Ureter (tissue), 1 donor: ENCODE results near the gene OR9G1. TPM values are rescaled to one million over a fixed set of nuclear protein-coding genes. Genes with fewer than 3 reads are reported as not detected.
"Not testable (repeated sequence)": the region's sequence is repeated elsewhere in the genome, so short reads cannot be mapped to it uniquely, and the experiment has no call there.

Source experiments
- DNase-seq: peaks from one replicate; pipeline ENCODE4 v3.0.0-alpha.2; 2020; ENCODE audit warnings: low spot score
- total RNA-seq: library from RNA; stranded (reverse); gene quantifications from one replicate; pipeline ENCODE4 v1.2.4, GENCODE V29; 2023
- donor health status: DM: yes; HTN: yes; CAD: no.

OR9G1 gene
- not detected for total RNA-seq

- DNase-seq: no peak
Measured at GRCh38 chr11:56698795-56699194, at the start of gene OR9G1. OR9G1 (plus strand) TSS chr11:56699095; CDS start chr11:56700388, 1,293 bp downstream.

GRCh38 chr11:56659755-56660154, 39.1 kb upstream of the OR9G1 start:
- DNase-seq: no peak

DNA sequence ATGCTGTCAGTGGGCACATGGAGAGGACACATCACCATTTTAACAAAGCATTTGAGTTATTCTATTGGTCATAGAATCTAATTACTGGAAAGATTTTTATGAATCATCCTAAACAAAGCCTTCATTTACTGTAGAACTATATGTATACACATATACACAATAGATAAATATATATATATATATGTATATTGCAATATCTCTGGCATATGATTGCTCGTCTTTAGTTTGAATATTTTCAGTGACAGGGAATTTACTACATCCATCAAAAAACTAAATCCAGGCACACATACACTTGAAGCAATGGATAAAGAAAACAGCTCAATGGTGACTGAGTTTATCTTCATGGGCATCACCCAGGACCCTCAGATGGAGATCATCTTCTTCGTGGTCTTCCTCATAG, 35.5 kb upstream of the OR9G1 start, which contains the start of gene OR5AR1:
Gene OR5AR1 (plus strand): TSS at position 301 of the 400 bp plus-strand sequence. CDS start 0 bp downstream, at position 301.
- no peak for DNase-seq

GRCh38 chr11:56670984-56671383, 27.9 kb upstream of the OR9G1 start:
- no peak for DNase-seq

DNA sequence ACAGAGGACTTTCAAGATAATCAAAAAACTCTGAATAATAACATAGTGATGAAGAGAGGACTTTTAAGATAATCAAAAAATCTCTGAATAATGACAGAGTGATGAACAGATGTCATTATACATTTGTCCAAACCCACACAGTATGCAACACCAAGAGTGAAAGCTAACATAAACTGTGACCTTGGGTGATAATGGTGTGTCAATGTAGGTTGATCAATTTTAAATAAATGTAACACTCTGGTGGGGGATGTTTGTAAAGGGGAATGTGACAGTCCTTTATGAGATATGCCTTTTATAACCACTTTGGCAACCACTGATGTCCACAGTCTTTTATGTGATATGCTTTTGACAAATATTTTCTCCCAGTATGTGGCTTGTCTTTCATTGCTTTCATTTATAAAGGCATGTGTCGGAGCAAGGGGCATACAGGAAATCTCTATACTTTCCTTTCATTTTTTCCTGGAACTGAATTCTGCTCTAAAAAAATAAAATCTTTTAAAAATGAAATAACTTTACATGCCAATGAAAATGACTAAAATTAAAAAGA, 10.3 kb upstream of the OR9G1 start:
- DNase-seq: no peak

- DNase-seq: not testable (repeated sequence)
Measured at GRCh38 chr11:56691179-56691578, 7.7 kb upstream of the OR9G1 start.

DNA sequence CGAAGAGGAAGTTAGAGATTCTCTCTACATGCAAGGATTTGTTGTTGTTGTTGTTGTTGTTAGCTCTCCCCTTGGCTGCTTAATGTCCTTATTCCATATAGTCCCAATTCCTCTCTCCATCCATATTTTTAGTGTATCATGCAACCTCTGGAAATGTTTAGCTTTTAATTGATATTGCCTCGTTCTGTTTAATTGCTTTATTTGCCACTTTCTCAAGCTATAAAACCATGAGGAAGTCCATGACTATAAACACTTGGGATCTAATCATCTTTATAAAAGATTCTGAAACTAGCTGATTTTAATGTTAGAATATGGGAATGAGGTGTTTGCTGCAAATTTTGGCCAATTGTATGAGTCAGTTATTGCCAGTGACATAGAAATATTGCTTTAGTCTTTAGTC, 5.5 kb upstream of the OR9G1 start:
- no peak for DNase-seq

DNA sequence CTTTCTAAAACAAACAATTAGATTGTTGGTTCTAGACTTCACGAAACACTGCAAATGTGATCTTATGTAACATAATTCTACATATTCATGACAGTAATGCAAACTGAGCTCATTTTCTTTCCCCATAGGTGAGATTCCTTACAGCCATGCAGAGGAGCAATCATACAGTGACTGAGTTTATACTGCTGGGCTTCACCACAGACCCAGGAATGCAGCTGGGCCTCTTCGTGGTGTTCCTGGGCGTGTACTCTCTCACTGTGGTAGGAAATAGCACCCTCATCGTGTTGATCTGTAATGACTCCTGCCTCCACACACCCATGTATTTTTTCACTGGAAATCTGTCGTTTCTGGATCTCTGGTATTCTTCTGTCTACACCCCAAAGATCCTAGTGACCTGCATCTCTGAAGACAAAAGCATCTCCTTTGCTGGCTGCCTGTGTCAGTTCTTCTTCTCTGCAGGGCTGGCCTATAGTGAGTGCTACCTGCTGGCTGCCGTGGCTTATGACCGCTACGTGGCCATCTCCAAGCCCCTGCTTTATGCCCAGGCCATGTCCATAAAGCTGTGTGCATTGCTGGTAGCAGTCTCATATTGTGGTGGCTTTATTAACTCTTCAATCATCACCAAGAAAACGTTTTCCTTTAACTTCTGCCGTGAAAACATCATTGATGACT, 1.5 kb downstream of the OR9G1 start:
- no peak for DNase-seq

- no peak for DNase-seq
Measured at GRCh38 chr11:56700914-56701485, 2.1 kb downstream of the OR9G1 start.

- no peak for DNase-seq
Measured at GRCh38 chr11:56705784-56706396, 7.0 kb downstream of the OR9G1 start.

DNA sequence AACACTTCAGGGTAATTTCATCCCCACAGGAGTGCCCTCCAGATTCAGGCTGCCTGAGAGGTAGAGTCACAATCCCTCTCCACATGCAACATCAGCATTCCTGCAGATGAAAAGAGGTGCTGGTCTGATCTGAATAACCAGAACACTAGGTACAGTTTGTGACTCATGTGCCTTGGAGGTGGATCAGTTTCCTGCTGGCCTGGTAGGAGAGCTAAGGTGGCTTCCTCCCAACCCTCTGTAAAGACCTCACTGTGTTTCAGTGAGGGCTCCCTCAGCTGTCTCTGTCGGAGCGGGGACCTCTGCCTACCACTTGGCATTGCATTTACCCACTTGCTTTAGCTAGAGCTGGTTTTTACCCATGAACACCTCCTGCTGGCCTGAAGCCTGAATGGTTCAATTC, 7.6 kb downstream of the OR9G1 start:
- no peak for DNase-seq

- DNase-seq: no peak
Measured at GRCh38 chr11:56714206-56714605, 15.3 kb downstream of the OR9G1 start.

DNA sequence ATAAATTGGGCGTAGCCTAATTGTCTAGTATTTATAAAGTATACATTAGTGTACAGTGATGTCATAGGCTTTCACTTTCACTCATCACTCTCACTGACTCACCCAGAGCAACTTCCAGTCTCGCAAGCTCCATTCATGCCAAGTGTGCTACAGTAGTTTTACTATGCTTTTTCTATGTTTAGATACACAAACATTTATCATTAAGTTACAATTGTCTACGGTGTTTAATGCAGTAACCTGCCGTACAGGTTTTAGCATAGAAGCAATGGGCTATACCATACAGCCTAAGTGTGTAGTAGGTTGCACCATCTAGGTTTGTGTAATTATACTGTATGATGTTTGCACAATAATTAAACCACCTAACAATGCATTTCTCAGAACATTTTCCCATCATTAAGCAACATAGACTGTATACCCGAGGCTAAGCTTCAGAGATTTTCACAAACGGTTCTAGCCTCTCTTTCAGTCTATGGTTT, 17.5 kb downstream of the OR9G1 start:
- no peak for DNase-seq

DNA sequence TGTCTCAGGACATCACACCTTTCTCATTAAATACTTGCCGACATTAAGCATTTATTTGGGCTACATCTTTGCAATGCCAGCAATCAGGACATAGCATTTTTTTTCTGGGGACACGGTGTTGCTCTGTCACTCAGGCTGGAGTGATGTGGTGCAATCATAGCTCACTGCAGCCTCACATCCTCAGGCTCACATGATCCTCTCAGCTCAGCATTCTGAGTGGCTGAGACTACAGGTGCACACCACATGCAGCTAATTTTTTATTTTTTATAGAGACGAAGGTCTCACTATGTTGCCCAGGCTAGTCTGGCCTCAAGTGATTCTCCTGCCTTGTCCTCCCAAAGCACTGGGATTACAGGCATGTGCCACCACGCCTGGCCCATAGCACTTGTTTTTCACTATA, 21.6 kb downstream of the OR9G1 start:
- no peak for DNase-seq

DNA sequence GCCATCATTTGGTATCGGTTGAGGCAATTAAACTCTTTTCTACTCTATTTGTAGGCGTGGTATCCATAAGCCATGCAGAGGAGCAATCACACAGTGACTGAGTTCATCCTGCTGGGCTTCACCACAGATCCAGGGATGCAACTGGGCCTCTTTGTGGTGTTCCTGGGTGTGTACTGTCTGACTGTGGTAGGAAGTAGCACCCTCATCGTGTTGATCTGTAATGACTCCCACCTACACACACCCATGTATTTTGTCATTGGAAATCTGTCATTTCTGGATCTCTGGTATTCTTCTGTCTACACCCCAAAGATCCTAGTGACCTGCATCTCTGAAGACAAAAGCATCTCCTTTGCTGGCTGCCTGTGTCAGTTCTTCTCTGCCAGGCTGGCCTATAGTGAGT, 41.2 kb downstream of the OR9G1 start:
- DNase-seq: no peak

- DNase-seq: no peak
Measured at GRCh38 chr11:56740886-56741285, 42.0 kb downstream of the OR9G1 start.

GRCh38 chr11:56748597-56748996, 49.7 kb downstream of the OR9G1 start, which contains the start of gene OR9G4:
OR9G4 (minus strand) TSS chr11:56748697; CDS start chr11:56743766, 4,931 bp downstream.
- no peak for DNase-seq

- no peak for DNase-seq
Measured at GRCh38 chr11:56750190-56750589, 51.3 kb downstream of the OR9G1 start.

DNA sequence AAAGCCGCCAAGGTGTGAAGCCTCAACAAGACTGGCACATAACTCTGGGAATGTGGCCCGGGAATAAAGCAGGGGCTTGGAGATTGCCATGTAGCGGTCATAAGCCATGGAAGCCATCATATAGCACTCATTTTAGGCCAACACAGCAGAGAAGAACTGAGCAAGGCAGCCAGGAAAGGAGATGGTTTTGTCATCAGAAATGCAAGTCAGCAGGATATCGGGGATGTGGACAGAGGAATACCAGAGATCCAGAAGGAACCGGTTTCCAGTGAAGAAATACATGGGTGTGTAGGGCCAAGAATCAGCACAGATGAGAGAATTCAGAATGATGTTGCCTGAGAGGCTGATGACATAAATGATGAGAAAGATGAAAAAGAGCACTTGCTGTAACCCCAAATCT, 52.6 kb downstream of the OR9G1 start:
- no peak for DNase-seq
